Neural crest cell (in vitro differentiated cells): ENCODE data around the gene GSTM3. TPM values are rescaled to one million over a fixed set of nuclear protein-coding genes. Genes with fewer than 3 reads are reported as not detected.

Experiments used
- DNase-seq: peaks from one replicate; pipeline ENCODE4 v3.0.0; 2021; ENCODE audit warnings: low read depth, mixed read lengths, low spot score
- H3K27ac Mint-ChIP-seq: one replicate; pipeline ENCODE4 v1.8.0; 2021; ENCODE audit warnings: mild to moderate bottlenecking, mixed read lengths; ENCODE audit not compliant: unreplicated experiment
- H3K27me3 Mint-ChIP-seq: 2 replicates; pipeline ENCODE4 v1.8.0; 2021; ENCODE audit warnings: low read depth, mild to moderate bottlenecking, mixed read lengths
- H3K36me3 Mint-ChIP-seq: 2 replicates; pipeline ENCODE4 v1.8.0; 2021; ENCODE audit warnings: low read depth, mild to moderate bottlenecking, mixed read lengths
- H3K4me1 Mint-ChIP-seq: 2 replicates; pipeline ENCODE4 v1.8.0; 2021; ENCODE audit warnings: mixed read lengths
- H3K4me3 Mint-ChIP-seq: one replicate; pipeline ENCODE4 v1.8.0; 2021; ENCODE audit warnings: mild to moderate bottlenecking, mixed read lengths
- H3K9me3 Mint-ChIP-seq: 2 replicates; pipeline ENCODE4 v1.8.0; 2021; ENCODE audit warnings: mixed read lengths
- CTCF ChIP-seq: fragments of 200-600 bp; sonication (generic); conservative IDR thresholded peaks from 2 replicates; pipeline ENCODE4 v1.5.0; 2021; ENCODE audit warnings: antibody characterized with exemption, mild to moderate bottlenecking
- total RNA-seq: library from RNA; stranded (reverse); gene quantifications from 2 replicates; pipeline ENCODE4 v1.2.1, GENCODE V29; 2021

The GSTM3 gene
- total RNA-seq, 1 donor from 2014 or later: 56.5 TPM

- Mint-ChIP-seq H3K27me3 (peaks cover 3% of the 10 kb centered on the region), H3K4me3 (no peak overlapping the region), H3K4me1 (peaks cover 23% of the 10 kb centered on the region), H3K9me3 (no peaks in the 10 kb centered on the region), H3K27ac (no peak overlapping the region), H3K36me3 (no peaks in the 10 kb centered on the region)
- no peak for TF ChIP-seq CTCF
- no peak for DNase-seq
These were observed 33.2 kb upstream of the GSTM3 start for GRCh38 chr1:109773900-109774485.

GRCh38 chr1:109773203-109773899, 32.5 kb upstream of the GSTM3 start:
- peak; percentile 90 for TF ChIP-seq CTCF
- DNase-seq: peak; percentile 63
- H3K4me3 Mint-ChIP-seq: no peak overlapping the region
- no peaks in the 10 kb centered on the region for H3K36me3 Mint-ChIP-seq
- peaks cover 23% of the 10 kb centered on the region for H3K4me1 Mint-ChIP-seq
- H3K27ac Mint-ChIP-seq: peak overlapping the region; percentile 52
- H3K27me3 Mint-ChIP-seq: peaks cover 3% of the 10 kb centered on the region
- no peaks in the 10 kb centered on the region for H3K9me3 Mint-ChIP-seq

- H3K9me3 Mint-ChIP-seq: no peaks in the 10 kb centered on the region
- no peak for TF ChIP-seq CTCF
- H3K4me1 Mint-ChIP-seq: peaks cover 23% of the 10 kb centered on the region
- H3K27ac Mint-ChIP-seq: no peak overlapping the region
- H3K27me3 Mint-ChIP-seq: peaks cover 3% of the 10 kb centered on the region
- no peak overlapping the region for H3K4me3 Mint-ChIP-seq
- DNase-seq: no peak
- no peaks in the 10 kb centered on the region for H3K36me3 Mint-ChIP-seq
These were observed 31.9 kb upstream of the GSTM3 start for GRCh38 chr1:109772658-109773202.

- H3K27ac Mint-ChIP-seq: no peak overlapping the region
- H3K27me3 Mint-ChIP-seq: peaks cover 3% of the 10 kb centered on the region
- H3K9me3 Mint-ChIP-seq: no peaks in the 10 kb centered on the region
- DNase-seq: no peak
- no peaks in the 10 kb centered on the region for H3K36me3 Mint-ChIP-seq
- TF ChIP-seq CTCF: no peak
- no peak overlapping the region for H3K4me3 Mint-ChIP-seq
- peaks cover 17% of the 10 kb centered on the region for H3K4me1 Mint-ChIP-seq
These were observed 31.1 kb upstream of the GSTM3 start for GRCh38 chr1:109771712-109772657.

GRCh38 chr1:109770331-109771095, 29.7 kb upstream of the GSTM3 start:
- DNase-seq: no peak
- H3K27me3 Mint-ChIP-seq: peaks cover 3% of the 10 kb centered on the region
- no peak overlapping the region for H3K27ac Mint-ChIP-seq
- no peak overlapping the region for H3K4me3 Mint-ChIP-seq
- no peaks in the 10 kb centered on the region for H3K36me3 Mint-ChIP-seq
- H3K9me3 Mint-ChIP-seq: no peaks in the 10 kb centered on the region
- peaks cover 14% of the 10 kb centered on the region for H3K4me1 Mint-ChIP-seq
- TF ChIP-seq CTCF: no peak
